Measurements from ENCODE around the gene LRRC32.

DNA sequence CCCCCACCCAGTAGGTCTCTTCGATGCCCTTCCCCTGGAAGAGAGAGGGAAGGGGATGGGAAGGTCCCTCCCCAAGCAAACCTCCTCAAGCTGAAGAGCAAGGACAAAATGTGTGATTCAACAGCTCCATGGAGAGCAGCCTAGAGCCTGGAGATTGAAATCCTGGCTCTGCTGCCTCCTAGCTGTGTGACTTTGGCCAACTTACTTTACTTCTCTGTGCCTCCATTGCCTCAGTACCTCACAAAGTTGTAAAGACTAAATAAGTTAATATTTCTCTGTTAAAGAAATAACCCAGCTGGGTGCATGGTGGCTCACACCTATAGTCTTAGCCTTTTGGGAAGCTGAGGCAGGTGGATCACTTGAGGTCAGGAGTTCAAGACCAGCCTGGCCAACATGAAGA lies 21.1 kb upstream of the LRRC32 start:
- TF ChIP-seq, protein P1, sequence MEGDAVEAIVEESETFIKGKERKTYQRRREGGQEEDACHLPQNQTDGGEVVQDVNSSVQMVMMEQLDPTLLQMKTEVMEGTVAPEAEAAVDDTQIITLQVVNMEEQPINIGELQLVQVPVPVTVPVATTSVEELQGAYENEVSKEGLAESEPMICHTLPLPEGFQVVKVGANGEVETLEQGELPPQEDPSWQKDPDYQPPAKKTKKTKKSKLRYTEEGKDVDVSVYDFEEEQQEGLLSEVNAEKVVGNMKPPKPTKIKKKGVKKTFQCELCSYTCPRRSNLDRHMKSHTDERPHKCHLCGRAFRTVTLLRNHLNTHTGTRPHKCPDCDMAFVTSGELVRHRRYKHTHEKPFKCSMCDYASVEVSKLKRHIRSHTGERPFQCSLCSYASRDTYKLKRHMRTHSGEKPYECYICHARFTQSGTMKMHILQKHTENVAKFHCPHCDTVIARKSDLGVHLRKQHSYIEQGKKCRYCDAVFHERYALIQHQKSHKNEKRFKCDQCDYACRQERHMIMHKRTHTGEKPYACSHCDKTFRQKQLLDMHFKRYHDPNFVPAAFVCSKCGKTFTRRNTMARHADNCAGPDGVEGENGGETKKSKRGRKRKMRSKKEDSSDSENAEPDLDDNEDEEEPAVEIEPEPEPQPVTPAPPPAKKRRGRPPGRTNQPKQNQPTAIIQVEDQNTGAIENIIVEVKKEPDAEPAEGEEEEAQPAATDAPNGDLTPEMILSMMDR (IDR thresholded peaks at IDR 0.05 in 2 of 3, conservative IDR thresholded peaks at IDR 0.05 in 1 of 3; ENCODE audit: control insufficient read depth in 2 of 3, extremely low read depth in 1 of 3, insufficient read depth in 1 of 3, low read depth in 3 of 3, low read length in 3 of 3) = no peak
- TF ChIP-seq, protein P2, sequence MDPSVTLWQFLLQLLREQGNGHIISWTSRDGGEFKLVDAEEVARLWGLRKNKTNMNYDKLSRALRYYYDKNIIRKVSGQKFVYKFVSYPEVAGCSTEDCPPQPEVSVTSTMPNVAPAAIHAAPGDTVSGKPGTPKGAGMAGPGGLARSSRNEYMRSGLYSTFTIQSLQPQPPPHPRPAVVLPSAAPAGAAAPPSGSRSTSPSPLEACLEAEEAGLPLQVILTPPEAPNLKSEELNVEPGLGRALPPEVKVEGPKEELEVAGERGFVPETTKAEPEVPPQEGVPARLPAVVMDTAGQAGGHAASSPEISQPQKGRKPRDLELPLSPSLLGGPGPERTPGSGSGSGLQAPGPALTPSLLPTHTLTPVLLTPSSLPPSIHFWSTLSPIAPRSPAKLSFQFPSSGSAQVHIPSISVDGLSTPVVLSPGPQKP (IDR thresholded peaks at IDR 0.05; ENCODE audit: low read depth, low read length) = no peak
